MG63 (cell line): Measurements from ENCODE around the gene CDV3. TPM values are rescaled to one million over a fixed set of nuclear protein-coding genes. Genes with fewer than 3 reads are reported as not detected.
A peak's percentile ranks its signal among the peaks of the same experiment; 100 is the strongest.
"Not testable (repeated sequence)": the region's sequence is repeated elsewhere in the genome, so short reads cannot be mapped to it uniquely, and the experiment has no call there.

Source experiments
- DNase-seq: peaks from one replicate; pipeline ENCODE4 v3.0.0-alpha.2; 2020
- H3K27me3 ChIP-seq: fragments of 250-450 bp; sonication (Bioruptor Pico); 2 replicates; pipeline ENCODE4 v1.5.1; 2020; ENCODE audit warnings: mild to moderate bottlenecking, moderate library complexity
- H3K36me3 ChIP-seq: fragments of 250-450 bp; sonication (Bioruptor Pico); 2 replicates; pipeline ENCODE4 v1.5.1; 2020; ENCODE audit warnings: mild to moderate bottlenecking, moderate library complexity
- H3K4me3 ChIP-seq: fragments of 250-450 bp; sonication (Bioruptor Pico); 2 replicates; pipeline ENCODE4 v1.5.1; 2020; ENCODE audit warnings: mild to moderate bottlenecking, moderate library complexity
- H3K9me3 ChIP-seq: fragments of 250-450 bp; sonication (Bioruptor Pico); 2 replicates; pipeline ENCODE4 v1.5.1; 2020; ENCODE audit warnings: mild to moderate bottlenecking, moderate library complexity
- total RNA-seq: library from RNA; depleted of rRNA; stranded (reverse); fragments of >200 nt; shearing (Covaris generic); gene quantifications from 2 replicates; pipeline ENCODE4 v1.2.3, GENCODE V29; 2014; ENCODE audit warnings: low replicate concordance; rRNA removed

CDV3 gene
- 136 and 146 TPM in 2 replicates for total RNA-seq

DNA sequence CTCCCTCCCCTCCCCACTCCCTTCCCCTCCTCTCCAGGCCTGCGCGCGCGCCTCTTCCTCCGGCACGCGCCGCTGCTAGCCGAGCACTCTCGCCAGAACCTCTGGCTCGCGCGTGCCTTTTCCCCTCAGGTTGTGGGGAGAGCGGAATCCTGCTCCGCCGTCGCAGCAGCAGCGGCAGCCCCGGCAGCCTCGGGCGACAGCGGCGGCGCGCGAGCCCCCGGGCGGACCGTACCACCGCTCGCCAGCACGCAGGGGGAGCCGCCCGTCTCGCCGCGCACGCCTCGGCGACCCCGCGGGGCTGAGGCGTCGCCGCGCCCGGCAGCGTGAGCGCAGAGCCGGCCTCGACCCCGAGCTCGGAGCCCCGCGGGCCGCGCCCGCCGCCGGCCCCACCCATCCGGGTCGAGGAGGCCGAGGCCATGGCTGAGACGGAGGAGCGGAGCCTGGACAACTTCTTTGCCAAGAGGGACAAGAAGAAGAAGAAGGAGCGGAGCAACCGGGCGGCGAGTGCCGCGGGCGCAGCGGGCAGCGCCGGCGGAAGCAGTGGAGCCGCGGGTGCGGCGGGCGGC is at the start of gene CDV3:
CDV3 (plus strand) TSS at position 58 of the 566 bp plus-strand sequence; CDS start at position 417, 359 bp downstream.
- Histone ChIP-seq H3K9me3 (no peaks in the 10 kb centered on the region), H3K27me3 (no peaks in the 10 kb centered on the region), H3K36me3 (peaks cover 43% of the 10 kb centered on the region), H3K4me3 (peak within 1 kb of the TSS; percentile 94)
- no peak for DNase-seq

DNA sequence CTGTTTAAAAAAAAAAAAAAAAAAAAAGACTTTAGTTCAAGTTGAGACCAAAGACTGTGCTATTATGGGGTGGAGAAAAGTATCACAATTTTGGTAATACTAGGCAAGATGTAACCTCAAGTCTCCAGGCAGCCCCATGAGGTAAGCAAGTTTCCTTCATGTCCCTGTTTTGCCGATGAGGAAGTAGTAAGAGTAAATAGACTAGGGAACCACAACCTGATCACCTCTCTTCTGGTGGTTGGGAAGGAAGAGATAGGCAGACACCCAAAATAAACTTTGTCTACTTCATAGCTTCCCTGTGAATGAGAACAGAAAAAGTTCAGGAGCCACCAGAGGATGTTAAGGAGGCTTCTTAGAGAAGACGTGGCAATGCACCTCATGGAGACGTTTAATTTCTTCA is 49.7 kb upstream of the CDV3 start:
- DNase-seq, H3K36me3 ChIP-seq, H3K4me3 ChIP-seq, H3K27me3 ChIP-seq, H3K9me3 ChIP-seq: not testable (repeated sequence)

DNA sequence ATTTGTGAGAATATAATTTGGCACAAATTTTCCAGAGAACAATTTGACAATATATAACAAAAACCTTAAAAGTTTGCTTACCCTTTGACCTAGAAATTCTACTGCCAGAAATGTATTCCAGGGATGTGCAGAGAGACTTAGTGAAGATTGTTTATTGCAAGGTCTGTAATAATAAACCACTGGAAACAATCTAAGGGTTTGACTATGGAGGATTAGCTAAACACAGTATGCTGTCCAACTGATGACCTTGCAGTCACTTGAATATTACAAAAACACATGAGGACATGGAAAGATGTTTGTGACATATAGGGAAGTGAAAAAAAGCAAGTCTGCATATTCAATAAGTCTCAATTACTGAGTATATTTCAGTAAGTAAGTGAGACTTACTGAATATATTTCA is 48.1 kb upstream of the CDV3 start:
- no peak for DNase-seq
- peaks cover 5% of the 10 kb centered on the region for H3K9me3 ChIP-seq
- H3K27me3 ChIP-seq, result no peaks in the 10 kb centered on the region
- H3K36me3 ChIP-seq, result no peaks in the 10 kb centered on the region
- no peak overlapping the region for H3K4me3 ChIP-seq

DNA sequence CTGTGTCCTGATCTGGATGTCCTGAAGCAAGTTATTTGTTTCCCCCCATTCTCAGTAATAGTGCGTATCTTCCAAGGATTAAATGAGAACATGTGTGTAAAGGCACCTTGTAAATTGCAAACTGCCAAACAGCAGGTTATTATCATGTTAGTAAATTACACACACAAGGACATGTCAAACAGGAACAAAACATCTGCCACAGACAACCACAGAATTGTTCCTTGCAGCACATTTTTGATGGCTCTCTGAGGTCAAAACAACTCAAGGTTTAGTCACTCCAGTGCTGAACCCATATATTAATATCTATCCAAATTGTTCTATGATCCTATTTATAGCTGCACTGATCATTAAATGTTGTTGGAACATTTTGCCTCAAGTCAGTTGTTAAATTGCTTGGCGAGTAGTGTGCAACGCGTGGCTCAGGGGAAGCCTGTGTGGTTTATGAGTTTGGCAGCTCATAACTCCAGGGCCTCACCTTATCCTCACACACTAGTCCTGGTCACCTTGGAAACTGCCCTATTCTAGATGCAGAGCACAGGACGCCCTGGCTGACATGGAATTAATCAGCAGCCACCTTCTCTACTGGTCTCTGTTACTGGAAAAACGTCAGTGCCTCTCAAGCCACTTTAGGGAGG is 46.3 kb upstream of the CDV3 start:
- no peaks in the 10 kb centered on the region for H3K27me3 ChIP-seq
- no peak overlapping the region for H3K4me3 ChIP-seq
- H3K9me3 ChIP-seq, result peaks cover 5% of the 10 kb centered on the region
- DNase-seq, result no peak
- no peaks in the 10 kb centered on the region for H3K36me3 ChIP-seq

DNA sequence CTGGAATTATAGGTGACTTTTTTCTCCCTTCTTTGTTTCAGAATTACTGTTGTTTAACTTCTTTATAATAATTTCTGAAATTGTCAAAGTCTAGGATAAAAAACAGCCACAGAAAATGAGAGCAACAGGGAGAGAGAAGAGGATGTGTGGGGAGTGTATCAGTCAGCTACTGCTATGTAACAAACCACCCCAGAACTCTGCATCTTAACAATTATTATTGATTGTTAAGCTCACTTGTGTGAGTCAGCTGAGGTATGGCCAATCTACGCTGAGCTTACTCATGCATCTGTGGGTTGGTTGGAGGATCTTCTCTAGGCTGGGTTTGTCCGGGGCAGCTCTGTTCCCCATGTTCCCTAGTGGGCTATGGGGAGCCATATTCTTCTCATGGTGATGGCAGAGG is 43.7 kb upstream of the CDV3 start:
- no peak for DNase-seq
- Histone ChIP-seq H3K4me3 (no peak overlapping the region), H3K27me3 (no peaks in the 10 kb centered on the region), H3K36me3 (no peaks in the 10 kb centered on the region), H3K9me3 (peaks cover 5% of the 10 kb centered on the region)

- H3K36me3 ChIP-seq, result no peaks in the 10 kb centered on the region
- DNase-seq, result peak; percentile 47
- no peaks in the 10 kb centered on the region for H3K27me3 ChIP-seq
- peaks cover 5% of the 10 kb centered on the region for H3K9me3 ChIP-seq
- no peak overlapping the region for H3K4me3 ChIP-seq
Measured at GRCh38 chr3:133531981-133532380, 41.5 kb upstream of the CDV3 start.

GRCh38 chr3:133532951-133533350 is 40.5 kb upstream of the CDV3 start:
- no peak for DNase-seq
- Histone ChIP-seq H3K36me3 (no peaks in the 10 kb centered on the region), H3K4me3 (no peak overlapping the region)

DNA sequence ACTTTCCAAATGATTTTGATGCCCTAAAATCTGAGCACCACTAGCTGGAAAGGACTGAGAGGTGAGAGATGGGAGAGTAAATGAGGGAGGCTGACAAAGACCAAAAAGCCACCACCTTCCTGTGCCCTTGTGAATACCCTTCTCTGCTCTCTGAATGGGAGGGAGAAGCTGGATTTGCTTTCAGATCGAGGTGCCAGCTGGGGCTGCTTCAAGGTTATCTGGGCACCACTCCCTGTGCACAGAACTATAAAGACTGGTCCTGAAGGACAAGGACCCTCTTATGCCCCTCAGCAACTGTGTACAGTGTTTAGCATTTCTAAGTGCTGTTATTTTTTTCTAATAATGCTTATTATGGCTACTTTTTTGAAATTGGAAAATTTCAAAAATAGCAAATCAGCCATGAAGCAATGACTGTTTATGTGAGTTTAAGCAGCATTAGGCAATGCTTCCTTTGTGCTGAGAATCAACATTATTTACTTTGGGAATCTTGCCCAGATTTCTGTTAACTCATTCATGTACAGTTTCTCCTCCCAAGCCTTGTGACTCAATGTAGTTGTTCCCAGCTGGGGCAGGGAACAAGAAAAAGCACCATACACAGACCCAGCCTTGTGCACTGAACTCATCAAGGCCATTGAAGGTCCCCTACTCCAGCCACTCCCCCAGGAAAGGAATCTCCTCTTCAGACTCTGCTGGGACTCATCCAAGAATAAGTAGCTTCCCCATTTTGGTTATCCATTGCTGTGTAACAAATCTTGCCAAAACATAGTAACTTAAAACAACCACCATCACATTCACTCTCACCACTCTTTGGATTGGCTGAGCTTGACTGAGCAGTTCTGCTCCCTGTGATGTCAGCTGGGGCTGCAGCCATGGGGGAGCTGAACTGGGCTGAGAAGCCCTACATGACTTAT is 37.3 kb upstream of the CDV3 start:
- Histone ChIP-seq H3K36me3 (no peaks in the 10 kb centered on the region), H3K4me3 (0 out of 2 replicates have a peak overlapping the region, but pooled peaks have one; percentile 2), H3K9me3 (no peaks in the 10 kb centered on the region), H3K27me3 (no peaks in the 10 kb centered on the region)
- DNase-seq, result peak; percentile 79

More at GRCh38 chr3:133532951-133533350, 40.5 kb upstream of the CDV3 start:
- Histone ChIP-seq H3K9me3 (peaks cover 5% of the 10 kb centered on the region), H3K27me3 (no peaks in the 10 kb centered on the region)

- not testable (repeated sequence) for H3K27me3 ChIP-seq, H3K4me3 ChIP-seq, DNase-seq, H3K36me3 ChIP-seq, H3K9me3 ChIP-seq
Measured at GRCh38 chr3:133537131-133537530, 36.4 kb upstream of the CDV3 start.

- Histone ChIP-seq H3K36me3 (no peaks in the 10 kb centered on the region), H3K27me3 (no peaks in the 10 kb centered on the region), H3K9me3 (no peaks in the 10 kb centered on the region), H3K4me3 (no peak overlapping the region)
- no peak for DNase-seq
Measured at GRCh38 chr3:133538154-133538553, 35.3 kb upstream of the CDV3 start.

DNA sequence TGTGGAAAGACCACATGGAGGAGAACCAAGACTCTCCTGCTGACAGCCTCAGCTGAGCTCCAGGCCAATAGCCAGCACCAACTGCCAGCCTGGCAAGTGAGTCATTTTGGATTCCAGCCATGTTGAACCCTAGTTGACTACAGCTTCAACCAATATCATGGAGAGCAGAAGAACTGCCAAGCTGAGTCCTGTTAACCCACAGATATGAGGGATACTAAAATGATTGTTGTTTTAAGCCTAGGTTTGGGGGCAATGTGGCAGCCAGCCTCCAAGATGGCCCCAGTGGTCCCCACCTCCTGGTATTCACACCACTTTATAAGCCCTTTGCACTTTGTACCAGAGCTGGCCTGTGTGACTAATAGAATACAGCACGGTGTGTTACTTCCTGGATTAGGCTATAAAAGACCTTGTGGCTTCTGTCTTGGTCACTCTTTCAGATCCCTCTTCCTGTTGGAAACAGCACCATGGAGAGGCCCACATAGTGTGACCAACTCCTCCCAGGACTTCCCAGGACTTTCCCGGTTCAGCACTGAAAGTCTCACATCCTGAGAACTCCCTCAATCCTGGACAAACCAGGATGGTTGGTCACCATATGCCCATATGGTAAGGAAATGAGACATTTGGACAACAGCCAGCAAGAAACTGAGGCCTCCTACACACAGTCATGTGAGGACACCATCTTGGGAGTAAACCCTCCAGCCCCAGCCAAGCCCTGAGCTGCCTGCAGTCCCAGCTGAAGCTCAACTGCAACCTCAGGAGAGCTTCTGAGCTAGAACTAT is 32.4 kb upstream of the CDV3 start:
- peak; percentile 90 for DNase-seq
- no peak overlapping the region for H3K4me3 ChIP-seq
- H3K27me3 ChIP-seq, result no peaks in the 10 kb centered on the region
- no peaks in the 10 kb centered on the region for H3K36me3 ChIP-seq
- H3K9me3 ChIP-seq, result 0 out of 2 replicates have a peak, but pooled peaks cover under 1% of the 10 kb centered on the region

DNA sequence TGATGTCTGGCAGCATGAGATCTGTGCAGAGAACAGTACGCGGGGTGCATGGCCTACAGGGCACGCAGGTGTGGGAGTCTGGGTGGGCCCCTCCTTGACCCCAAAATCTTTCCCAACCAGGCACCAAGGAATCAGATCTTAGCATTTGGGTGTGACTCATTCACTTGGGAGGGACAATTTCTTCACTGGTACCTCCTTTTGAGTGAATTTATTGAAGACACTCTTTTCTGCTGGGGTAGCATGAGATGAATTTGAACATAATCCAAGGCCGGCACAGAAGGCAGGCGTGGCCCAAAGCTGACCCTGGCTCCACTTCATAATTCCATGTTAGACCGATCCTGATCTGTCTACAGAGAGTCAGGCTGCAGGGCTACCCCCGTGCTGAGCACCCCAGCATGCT is 30.6 kb upstream of the CDV3 start:
- H3K27me3 ChIP-seq, result no peaks in the 10 kb centered on the region
- DNase-seq, result no peak
- H3K4me3 ChIP-seq, result no peak overlapping the region

GRCh38 chr3:133544983-133545382 is 28.5 kb upstream of the CDV3 start:
- peaks cover 11% of the 10 kb centered on the region for H3K9me3 ChIP-seq
- not testable (repeated sequence) for H3K4me3 ChIP-seq, DNase-seq, H3K27me3 ChIP-seq, H3K36me3 ChIP-seq

More for the DNA sequence above, 30.6 kb upstream of the CDV3 start:
- Histone ChIP-seq H3K9me3 (peaks cover 11% of the 10 kb centered on the region), H3K36me3 (no peaks in the 10 kb centered on the region)

- Histone ChIP-seq H3K36me3 (no peaks in the 10 kb centered on the region), H3K9me3 (peaks cover 11% of the 10 kb centered on the region), H3K27me3 (no peaks in the 10 kb centered on the region), H3K4me3 (no peak overlapping the region)
- DNase-seq, result peak; percentile 52
Measured at GRCh38 chr3:133547432-133548041, 25.9 kb upstream of the CDV3 start.

GRCh38 chr3:133548090-133548489 is 25.4 kb upstream of the CDV3 start:
- peak; percentile 84 for DNase-seq
- Histone ChIP-seq H3K36me3 (no peaks in the 10 kb centered on the region), H3K9me3 (peaks cover 11% of the 10 kb centered on the region), H3K4me3 (no peak overlapping the region), H3K27me3 (no peaks in the 10 kb centered on the region)

DNA sequence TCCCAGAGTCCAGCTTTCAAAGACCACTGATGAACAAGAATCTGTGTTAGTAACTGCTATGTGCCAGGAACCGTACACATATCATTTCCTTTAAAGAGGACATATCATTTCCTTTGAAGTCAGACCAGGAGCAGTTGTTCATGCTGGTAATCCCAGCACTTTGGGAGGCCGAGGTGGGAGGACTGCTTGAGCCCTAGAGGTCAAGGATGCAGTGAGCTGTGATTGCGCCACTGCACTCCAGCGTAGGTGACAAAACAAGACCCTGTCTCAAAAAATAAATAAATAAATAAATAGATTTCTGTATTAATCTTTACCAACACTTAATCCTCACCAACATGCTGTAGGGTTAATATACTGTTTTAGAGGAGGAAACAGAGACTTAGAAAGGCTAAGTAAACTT is 23.9 kb upstream of the CDV3 start:
- H3K36me3 ChIP-seq, result no peaks in the 10 kb centered on the region
- H3K27me3 ChIP-seq, result no peaks in the 10 kb centered on the region
- DNase-seq, result no peak
- peaks cover 11% of the 10 kb centered on the region for H3K9me3 ChIP-seq
- no peak overlapping the region for H3K4me3 ChIP-seq
